A549 (cell line): ENCODE results near the gene VIL1. TPM values are rescaled to one million over a fixed set of nuclear protein-coding genes. Genes with fewer than 3 reads are reported as not detected.

Experiments
- ATAC-seq, 2 experiments: fragments of 200-7000 bp in 1 of 2; fragments of >200 bp in 1 of 2; cut with Nextera tagmentation in 1 of 2; cut with Tn5 transposase in 1 of 2; 3 replicates each; pipeline versions ENCODE4 v1.8.0 to v1.9.1; 2018 to 2020; ENCODE audit warnings: mild to moderate bottlenecking in 1 of 2, moderate library complexity in 1 of 2
- CTCF ChIA-PET: fragments of 300-600 bp; sonication (Branson Sonifier 250); formaldehyde crosslinking; extraction: SDS; loops from one replicate; lab custom pipeline; 2021; ENCODE audit warnings: antibody characterized with exemption, inconsistent platforms; lab: Yijun Ruan, JAX
- POLR2A ChIA-PET: fragments of 350-600 bp; formaldehyde crosslinking; extraction: SDS; loops from one replicate; lab custom pipeline; 2021; ENCODE audit warnings: antibody characterized with exemption, inconsistent platforms; lab: Yijun Ruan, JAX
- DNase-seq, 2 experiments: peaks; one replicate each; pipeline versions ENCODE4 v3.0.0 to v3.0.0-alpha.2; 2011 to 2016; ENCODE audit warnings: low read depth in 1 of 2, low spot score in 1 of 2
- FAIRE-seq: peaks from 2 replicates; lab custom pipeline; 2011; peaks lifted over from hg19 to GRCh38; lab: Jason Lieb, UNC
- H3K27ac ChIP-seq, 2 experiments: fragments of >200 bp; sonication (Bioruptor Twin); formaldehyde crosslinking; 3 replicates each; pipeline ENCODE4 v1.5.1; 2016 to 2017
- H3K4me1 ChIP-seq: fragments of >200 bp; sonication (Bioruptor Twin); formaldehyde crosslinking; 3 replicates; pipeline ENCODE4 v1.6.1; 2016
- H3K4me2 ChIP-seq: fragments of >200 bp; sonication (Bioruptor Twin); formaldehyde crosslinking; 3 replicates; pipeline ENCODE4 v1.6.1; 2016
- H3K4me3 ChIP-seq: fragments of >200 bp; sonication (Bioruptor Twin); formaldehyde crosslinking; 3 replicates; pipeline ENCODE4 v1.5.1; 2016
- H3K9me3 ChIP-seq: fragments of >200 bp; sonication (Bioruptor Twin); formaldehyde crosslinking; 3 replicates; pipeline ENCODE4 v1.6.1; 2016
- BCL3 ChIP-seq: fragments of >200 bp; sonication (Bioruptor Twin); formaldehyde crosslinking; IDR thresholded peaks from 3 replicates; pipeline ENCODE4 v1.6.1; 2016
- CBX8 ChIP-seq: fragments of 200-600 bp; sonication (generic); IDR thresholded peaks from 2 replicates; pipeline ENCODE4 v1.6.1; 2016
- CHD4 ChIP-seq: fragments of 200-600 bp; sonication (generic); IDR thresholded peaks from 2 replicates; pipeline ENCODE4 v1.6.1; 2016; ENCODE audit warnings: antibody characterized with exemption, mild to moderate bottlenecking, borderline replicate concordance
- EHF ChIP-seq: fragments of 250-450 bp; sonication (Bioruptor Pico); IDR thresholded peaks from 2 replicates; pipeline ENCODE4 v1.5.0; 2020; ENCODE audit warnings: mild to moderate bottlenecking
- HDAC2 ChIP-seq: fragments of 200-600 bp; sonication (generic); IDR thresholded peaks from 2 replicates; pipeline ENCODE4 v1.6.1; 2016
- HOXB13 ChIP-seq: fragments of 250-450 bp; sonication (Bioruptor Pico); IDR thresholded peaks from 2 replicates; pipeline ENCODE4 v1.5.0; 2020; ENCODE audit warnings: low read depth, mild to moderate bottlenecking, moderate library complexity
- JUN ChIP-seq, 2 experiments: fragments of >200 bp; sonication (Bioruptor Twin); formaldehyde crosslinking; IDR thresholded peaks; 2 replicates in 1 of 2; 3 replicates in 1 of 2; pipeline ENCODE4 v1.6.1; 2016 to 2017
- KDM1A ChIP-seq: fragments of 200-600 bp; sonication (generic); IDR thresholded peaks from 2 replicates; pipeline ENCODE4 v1.6.1; 2016; ENCODE audit warnings: low read depth, mild to moderate bottlenecking
- MAZ ChIP-seq: fragments of 150-350 bp; IDR thresholded peaks from 2 replicates; pipeline ENCODE4 v1.6.1; 2014; ENCODE audit warnings: antibody characterized with exemption, low read depth, low read length, borderline replicate concordance
- MYC ChIP-seq: IDR thresholded peaks from 2 replicates; pipeline ENCODE4 v1.6.1; 2012; ENCODE audit warnings: mild to moderate bottlenecking, inconsistent platforms, low read length, improper control_type of control experiment, borderline replicate concordance
- NFE2L2 ChIP-seq: fragments of 150-350 bp; conservative IDR thresholded peaks from 2 replicates; pipeline ENCODE4 v1.6.1; 2014; ENCODE audit warnings: low read length
- NPAS2 ChIP-seq: fragments of 250-450 bp; sonication (Bioruptor Pico); IDR thresholded peaks from 2 replicates; pipeline ENCODE4 v1.8.0; 2022; ENCODE audit warnings: mild to moderate bottlenecking, moderate library complexity, borderline replicate concordance
- NR3C1 ChIP-seq: fragments of >200 bp; sonication (Bioruptor Twin); formaldehyde crosslinking; IDR thresholded peaks from 3 replicates; pipeline ENCODE4 v1.6.1; 2017
- POLR2A ChIP-seq: IDR thresholded peaks from 2 replicates; pipeline ENCODE4 v1.6.1; 2012; ENCODE audit warnings: mild to moderate bottlenecking, low read length
- POLR2AphosphoS2 ChIP-seq: conservative IDR thresholded peaks from 2 replicates; pipeline ENCODE4 v1.6.1; 2012; ENCODE audit warnings: low read length, improper control_type of control experiment, inconsistent platforms
- RAD21 ChIP-seq, 2 experiments: fragments of >200 bp in 1 of 2; sonication (Bioruptor Twin) in 1 of 2; formaldehyde crosslinking in 1 of 2; IDR thresholded peaks in 1 of 2; conservative IDR thresholded peaks in 1 of 2; 2 replicates in 1 of 2; 3 replicates in 1 of 2; pipeline ENCODE4 v1.6.1; 2012 to 2018; ENCODE audit warnings: inconsistent platforms in 1 of 2
- RARB ChIP-seq: fragments of 250-450 bp; sonication (Bioruptor Pico); IDR thresholded peaks from 2 replicates; pipeline ENCODE4 v1.8.0; 2021; ENCODE audit warnings: mild to moderate bottlenecking, moderate library complexity
- RNF2 ChIP-seq: fragments of 200-600 bp; sonication (generic); IDR thresholded peaks from 2 replicates; pipeline ENCODE4 v1.6.1; 2016; ENCODE audit warnings: low read depth, mild to moderate bottlenecking, antibody characterized with exemption, moderate library complexity, borderline replicate concordance
- SREBF2 ChIP-seq: fragments of 450-650 bp; IDR thresholded peaks from 2 replicates; pipeline ENCODE4 v1.6.1; 2014; ENCODE audit warnings: mild to moderate bottlenecking, moderate library complexity
- TFCP2L1 ChIP-seq: fragments of 250-450 bp; sonication (Bioruptor Pico); IDR thresholded peaks from 2 replicates; pipeline ENCODE4 v1.5.0; 2021; ENCODE audit warnings: mild to moderate bottlenecking
- TP53 ChIP-seq: fragments of 250-450 bp; sonication (Bioruptor Pico); IDR thresholded peaks from 2 replicates; pipeline ENCODE4 v1.5.0; 2021; ENCODE audit warnings: mild to moderate bottlenecking, moderate library complexity
- ZC3H11A ChIP-seq: fragments of 450-650 bp; IDR thresholded peaks from 2 replicates; pipeline ENCODE4 v1.6.1; 2014; ENCODE audit warnings: antibody characterized with exemption, mild to moderate bottlenecking
- ZNF302 ChIP-seq: fragments of 250-450 bp; sonication (Bioruptor Pico); IDR thresholded peaks from 2 replicates; pipeline ENCODE4 v1.9.0; 2021; ENCODE audit warnings: inconsistent platforms, mild to moderate bottlenecking, moderate library complexity
- WGBS: methylation state at CpG from one replicate; pipeline ENCODE4 v1.1.6; 2017; ENCODE audit errors: missing lambda C conversion rate; 5-methylcytosine and 5-hydroxymethylcytosine counted together
- polyA minus RNA-seq: library from RNA; depleted of rRNA, polyadenylated mRNA; stranded (reverse); fragments of >200 nt; gene quantifications from 2 replicates; pipeline ENCODE4 v1.2.3, GENCODE V29; 2011; rRNA and poly(A)+ RNA removed
- polyA plus RNA-seq, 4 experiments: library from polyadenylated mRNA; depleted of rRNA in 3 of 4; stranded (reverse); fragments of >200 nt; fragmentation: RNase III in 1 of 4; extraction: RNeasy Plus Mini Kit Qiagen cat#74134 plus additional on column Dnase treatment in 1 of 4; gene quantifications; 2 replicates in 3 of 4; 3 replicates in 1 of 4; pipeline ENCODE4 v1.2.3, GENCODE V29; 2011 to 2017
- TF ChIP-seq, protein P1 (sequence below): IDR thresholded peaks from 2 replicates; pipeline ENCODE4 v1.6.1; 2012
- TF ChIP-seq, protein P2 (sequence below): fragments of >200 bp; sonication (Bioruptor Twin); formaldehyde crosslinking; IDR thresholded peaks from 3 replicates; pipeline ENCODE4 v1.5.1; 2016
- TF ChIP-seq, protein P3 (sequence below): IDR thresholded peaks from 2 replicates; pipeline ENCODE4 v1.6.1; 2012; ENCODE audit warnings: low read depth, borderline replicate concordance
- TF ChIP-seq, protein P4 (sequence below): fragments of 250-450 bp; sonication (Bioruptor Pico); IDR thresholded peaks from 2 replicates; pipeline ENCODE4 v1.5.0; 2021; ENCODE audit warnings: mild to moderate bottlenecking, moderate library complexity, borderline replicate concordance

VIL1 gene
- polyA plus RNA-seq (2011; rRNA removed) (2.3 and 3.7 TPM in 2 replicates), polyA plus RNA-seq (2017; fragmentation: RNase III; extraction: RNeasy Plus Mini Kit Qiagen cat#74134 plus additional on column Dnase treatment) (1.2 to 1.9 TPM (median 1.9 TPM) in 3 replicates), polyA minus RNA-seq (4.9 and 6.1 TPM in 2 replicates)
- polyA plus RNA-seq (2012; cell fraction: cytosol; rRNA removed), result 0.67 and 0.89 TPM in 2 replicates
- 1.2 and 1.9 TPM in 2 replicates for polyA plus RNA-seq (2012; cell fraction: nucleus; rRNA removed)

GRCh38 chr2:218418717-218419458, at the start of gene VIL1:
TSS of gene VIL1 (plus strand) at chr2:218419123. CDS start at chr2:218423779, 4,656 bp downstream.
- peak within 1 kb of the TSS; percentile 27; the same call in 1 of the 3 replicates for H3K4me2 ChIP-seq
- POLR2A ChIA-PET, result no interaction called here
- ATAC-seq, result peak; percentile 19 to 42; a peak in 4 of 6 replicates
- FAIRE-seq, result no peak
- H3K9me3 ChIP-seq, result no peaks in the 10 kb centered on the region
- peak within 1 kb of the TSS in 1 of 2 experiments; percentile 26; a peak in 1 of 6 replicates for H3K27ac ChIP-seq
- H3K4me3 ChIP-seq, result no peak within 1 kb of the TSS
- TF ChIP-seq SREBF2, result no peak
- TF ChIP-seq HOXB13 (CRISPR knock-in tag), result no peak
- TF ChIP-seq, protein P1, sequence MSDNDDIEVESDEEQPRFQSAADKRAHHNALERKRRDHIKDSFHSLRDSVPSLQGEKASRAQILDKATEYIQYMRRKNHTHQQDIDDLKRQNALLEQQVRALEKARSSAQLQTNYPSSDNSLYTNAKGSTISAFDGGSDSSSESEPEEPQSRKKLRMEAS, result no peak
- TF ChIP-seq KDM1A, result no peak
- no peak for TF ChIP-seq RARB
- TF ChIP-seq MYC, result no peak
- TF ChIP-seq HDAC2, result no peak
- no peak for TF ChIP-seq EHF (CRISPR knock-in tag)
- no peak for TF ChIP-seq POLR2AphosphoS2
- TF ChIP-seq ZNF302, result no peak
- TF ChIP-seq RAD21 (conservative IDR thresholded peaks at IDR 0.05 in 1 of 2, IDR thresholded peaks at IDR 0.05 in 1 of 2), result no peak
- TF ChIP-seq, all 56 proteins: peak for 0
- 87% methylated on average over 8 of the region's 9 CpGs for WGBS
- peaks cover 6% of the 10 kb centered on the region for H3K4me1 ChIP-seq
- no peak for DNase-seq
- CTCF ChIA-PET, result interaction anchor here (1.2 to 2.5 kb wide), 2 partner anchors 23 to 47 kb away, joined by 3 to 7 read pairs; no protein-coding TSS in a partner anchor

GRCh38 chr2:218369330-218369729, 49.6 kb upstream of the VIL1 start:
- DNase-seq (no peak), ATAC-seq (no peak), FAIRE-seq (no peak)
- ChIA-PET POLR2A (no interaction called here), CTCF (interaction anchor here (1.3 to 1.4 kb wide), 3 partner anchors 9 to 26 kb away, joined by 3 to 5 read pairs (median 4); partner anchors contain the start of gene CATIP)
- 0 out of 3 replicates have a peak, but pooled peaks cover 7% of the 10 kb centered on the region for H3K9me3 ChIP-seq
- 0 out of 3 replicates have a peak, but pooled peaks cover 3% of the 10 kb centered on the region for H3K4me1 ChIP-seq
- no peak overlapping the region for H3K4me3 ChIP-seq
- WGBS, result 71% methylated on average over 2 of the region's 2 CpGs
- H3K27ac ChIP-seq, result no peak overlapping the region
- H3K4me2 ChIP-seq, result no peak overlapping the region
- TF ChIP-seq NFE2L2 (no peak), CHD4 (no peak), POLR2A (no peak), JUN (IDR thresholded peaks at IDR 0.05) (no peak), TP53 (CRISPR knock-in tag) (no peak), RNF2 (no peak), CBX8 (no peak), NR3C1 (no peak), BCL3 (no peak), NPAS2 (no peak), KDM1A (no peak), MAZ (no peak), TFCP2L1 (CRISPR knock-in tag) (no peak), RARB (no peak), ZC3H11A (no peak), EHF (CRISPR knock-in tag) (no peak), POLR2AphosphoS2 (no peak)
- TF ChIP-seq, protein P2, sequence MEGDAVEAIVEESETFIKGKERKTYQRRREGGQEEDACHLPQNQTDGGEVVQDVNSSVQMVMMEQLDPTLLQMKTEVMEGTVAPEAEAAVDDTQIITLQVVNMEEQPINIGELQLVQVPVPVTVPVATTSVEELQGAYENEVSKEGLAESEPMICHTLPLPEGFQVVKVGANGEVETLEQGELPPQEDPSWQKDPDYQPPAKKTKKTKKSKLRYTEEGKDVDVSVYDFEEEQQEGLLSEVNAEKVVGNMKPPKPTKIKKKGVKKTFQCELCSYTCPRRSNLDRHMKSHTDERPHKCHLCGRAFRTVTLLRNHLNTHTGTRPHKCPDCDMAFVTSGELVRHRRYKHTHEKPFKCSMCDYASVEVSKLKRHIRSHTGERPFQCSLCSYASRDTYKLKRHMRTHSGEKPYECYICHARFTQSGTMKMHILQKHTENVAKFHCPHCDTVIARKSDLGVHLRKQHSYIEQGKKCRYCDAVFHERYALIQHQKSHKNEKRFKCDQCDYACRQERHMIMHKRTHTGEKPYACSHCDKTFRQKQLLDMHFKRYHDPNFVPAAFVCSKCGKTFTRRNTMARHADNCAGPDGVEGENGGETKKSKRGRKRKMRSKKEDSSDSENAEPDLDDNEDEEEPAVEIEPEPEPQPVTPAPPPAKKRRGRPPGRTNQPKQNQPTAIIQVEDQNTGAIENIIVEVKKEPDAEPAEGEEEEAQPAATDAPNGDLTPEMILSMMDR, result no peak
- TF ChIP-seq, protein P3, sequence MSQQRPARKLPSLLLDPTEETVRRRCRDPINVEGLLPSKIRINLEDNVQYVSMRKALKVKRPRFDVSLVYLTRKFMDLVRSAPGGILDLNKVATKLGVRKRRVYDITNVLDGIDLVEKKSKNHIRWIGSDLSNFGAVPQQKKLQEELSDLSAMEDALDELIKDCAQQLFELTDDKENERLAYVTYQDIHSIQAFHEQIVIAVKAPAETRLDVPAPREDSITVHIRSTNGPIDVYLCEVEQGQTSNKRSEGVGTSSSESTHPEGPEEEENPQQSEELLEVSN, result no peak
- TF ChIP-seq, protein P4, sequence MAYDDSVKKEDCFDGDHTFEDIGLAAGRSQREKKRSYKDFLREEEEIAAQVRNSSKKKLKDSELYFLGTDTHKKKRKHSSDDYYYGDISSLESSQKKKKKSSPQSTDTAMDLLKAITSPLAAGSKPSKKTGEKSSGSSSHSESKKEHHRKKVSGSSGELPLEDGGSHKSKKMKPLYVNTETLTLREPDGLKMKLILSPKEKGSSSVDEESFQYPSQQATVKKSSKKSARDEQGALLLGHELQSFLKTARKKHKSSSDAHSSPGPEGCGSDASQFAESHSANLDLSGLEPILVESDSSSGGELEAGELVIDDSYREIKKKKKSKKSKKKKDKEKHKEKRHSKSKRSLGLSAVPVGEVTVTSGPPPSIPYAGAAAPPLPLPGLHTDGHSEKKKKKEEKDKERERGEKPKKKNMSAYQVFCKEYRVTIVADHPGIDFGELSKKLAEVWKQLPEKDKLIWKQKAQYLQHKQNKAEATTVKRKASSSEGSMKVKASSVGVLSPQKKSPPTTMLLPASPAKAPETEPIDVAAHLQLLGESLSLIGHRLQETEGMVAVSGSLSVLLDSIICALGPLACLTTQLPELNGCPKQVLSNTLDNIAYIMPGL, result no peak
